SK-N-MC (cell line): ENCODE measurements around the gene WTAP.

Experiments used
- EZH2 ChIP-seq: fragments of 200-600 bp; sonication (generic); IDR thresholded peaks from one replicate; pipeline ENCODE4 v1.6.1; 2017; ENCODE audit warnings: antibody characterized with exemption
- FOXP2 ChIP-seq: optimal IDR thresholded peaks from 2 replicates; pipeline ENCODE3; 2011; ENCODE audit warnings: mild to moderate bottlenecking, moderate library complexity; ENCODE audit not compliant: insufficient read depth; ENCODE audit errors: extremely low read length, control extremely low read depth
- POLR2AphosphoS5 ChIP-seq: IDR thresholded peaks from 2 replicates; pipeline ENCODE4 v1.6.1; 2012; ENCODE audit warnings: mild to moderate bottlenecking, low read depth, low read length, borderline replicate concordance

DNA sequence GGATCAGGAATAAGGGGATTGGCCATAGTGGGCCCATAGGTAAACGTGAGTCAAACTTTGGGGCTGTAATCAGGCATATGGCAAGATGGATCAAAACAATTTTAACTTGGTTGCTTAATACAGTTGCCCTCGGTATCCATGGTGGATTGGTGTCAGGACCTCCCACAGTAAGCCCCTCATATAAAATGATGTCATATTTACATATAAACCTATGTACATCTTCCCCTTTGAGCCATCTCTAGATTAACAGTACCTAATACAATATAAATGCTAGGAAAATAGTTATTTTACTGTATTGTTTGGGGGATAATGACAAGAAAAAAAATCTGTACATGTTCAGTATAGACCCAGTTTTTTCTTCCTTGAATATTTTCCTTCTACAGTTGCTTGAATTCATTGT, 27.1 kb downstream of the WTAP start:
- no peak for TF ChIP-seq EZH2
- TF ChIP-seq POLR2AphosphoS5 = no peak
- TF ChIP-seq FOXP2 = no peak
